Esophagus squamous epithelium (tissue), 4 donors: ENCODE results near the gene PKHD1.

Experiments
- POLR2A ChIP-seq, 4 donors: fragments of 450-650 bp; IDR thresholded peaks; one replicate each; pipeline ENCODE4 v1.6.1; 2017; ENCODE audit warnings: antibody characterized with exemption in 4 of 4, mild to moderate bottlenecking in 4 of 4, moderate library complexity in 3 of 4
- TF ChIP-seq, protein P1 (sequence below), 6 experiments: fragments of 450-650 bp in 4 of 6; fragments of 200-600 bp in 2 of 6; sonication (generic) in 2 of 6; IDR thresholded peaks; one replicate each; pipeline ENCODE4 v1.5.1; 2016 to 2019; ENCODE audit warnings: antibody characterized with exemption in 6 of 6, mild to moderate bottlenecking in 4 of 6, moderate library complexity in 4 of 6

- TF ChIP-seq POLR2A (IDR thresholded peaks at IDR 0.05) = no peak
- TF ChIP-seq, protein P1, sequence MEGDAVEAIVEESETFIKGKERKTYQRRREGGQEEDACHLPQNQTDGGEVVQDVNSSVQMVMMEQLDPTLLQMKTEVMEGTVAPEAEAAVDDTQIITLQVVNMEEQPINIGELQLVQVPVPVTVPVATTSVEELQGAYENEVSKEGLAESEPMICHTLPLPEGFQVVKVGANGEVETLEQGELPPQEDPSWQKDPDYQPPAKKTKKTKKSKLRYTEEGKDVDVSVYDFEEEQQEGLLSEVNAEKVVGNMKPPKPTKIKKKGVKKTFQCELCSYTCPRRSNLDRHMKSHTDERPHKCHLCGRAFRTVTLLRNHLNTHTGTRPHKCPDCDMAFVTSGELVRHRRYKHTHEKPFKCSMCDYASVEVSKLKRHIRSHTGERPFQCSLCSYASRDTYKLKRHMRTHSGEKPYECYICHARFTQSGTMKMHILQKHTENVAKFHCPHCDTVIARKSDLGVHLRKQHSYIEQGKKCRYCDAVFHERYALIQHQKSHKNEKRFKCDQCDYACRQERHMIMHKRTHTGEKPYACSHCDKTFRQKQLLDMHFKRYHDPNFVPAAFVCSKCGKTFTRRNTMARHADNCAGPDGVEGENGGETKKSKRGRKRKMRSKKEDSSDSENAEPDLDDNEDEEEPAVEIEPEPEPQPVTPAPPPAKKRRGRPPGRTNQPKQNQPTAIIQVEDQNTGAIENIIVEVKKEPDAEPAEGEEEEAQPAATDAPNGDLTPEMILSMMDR (IDR thresholded peaks at IDR 0.05) = peak; percentile 17 to 63 (median 58)
Observed at GRCh38 chr6:51855310-51856082, 231.9 kb downstream of the PKHD1 start.
